Prostate gland (tissue), 2 donors: ENCODE data around the gene DPY19L1. TPM values are rescaled to one million over a fixed set of nuclear protein-coding genes. Genes with fewer than 3 reads are reported as not detected.
"Not testable (repeated sequence)": the region's sequence is repeated elsewhere in the genome, so short reads cannot be mapped to it uniquely, and the experiment has no call there.

Source experiments
- DNase-seq: peaks from one replicate; pipeline ENCODE4 v3.0.0-alpha.2; 2019; ENCODE audit warnings: low spot score
- H3K27ac ChIP-seq, 2 donors: fragments of 200-600 bp; sonication (generic); 2 replicates each; pipeline ENCODE4 v1.5.1; 2017 to 2019
- H3K27me3 ChIP-seq: fragments of 200-600 bp; sonication (generic); replicated peaks from 2 replicates; pipeline ENCODE4 v1.5.1; 2019; ENCODE audit not compliant: insufficient read depth
- H3K36me3 ChIP-seq, 2 donors: fragments of 200-600 bp; sonication (generic); 1 replicate in 1 of 2; 2 replicates in 1 of 2; pipeline versions ENCODE4 v1.5.1 to v1.8.1; 2017 to 2019
- H3K4me1 ChIP-seq: fragments of 200-600 bp; sonication (generic); replicated peaks from 2 replicates; pipeline ENCODE4 v1.5.1; 2019
- H3K4me3 ChIP-seq, 2 donors: fragments of 200-600 bp; sonication (generic); 2 replicates each; pipeline ENCODE4 v1.5.1; 2017 to 2019
- H3K9me3 ChIP-seq: fragments of 200-600 bp; sonication (generic); 2 replicates; pipeline ENCODE4 v1.5.1; 2017
- POLR2A ChIP-seq: fragments of 450-650 bp; IDR thresholded peaks from one replicate; pipeline ENCODE4 v1.6.1; 2016; ENCODE audit warnings: antibody characterized with exemption, mild to moderate bottlenecking
- POLR2AphosphoS5 ChIP-seq: sonication (generic); formaldehyde crosslinking; IDR thresholded peaks from one replicate; pipeline ENCODE4 v1.6.1; 2017; ENCODE audit warnings: antibody characterized with exemption
- WGBS: methylation state at CpG from one replicate; pipeline ENCODE4 v1.1.5; 2018; 5-methylcytosine and 5-hydroxymethylcytosine counted together
- intact Hi-C: fragments of 100-400 bp; cut with DNase I; formaldehyde crosslinking; loops from one replicate; pipeline ENCODE4 v1.14.2; 2022
- total RNA-seq, 2 donors: library from RNA; depleted of rRNA; stranded (reverse); fragments of >200 nt; gene quantifications; one replicate each; pipeline ENCODE4 v1.1.0, GENCODE V29; 2016
- TF ChIP-seq, protein P1 (sequence below), 4 experiments: fragments of 200-600 bp in 2 of 4; fragments of 450-650 bp in 2 of 4; sonication (generic) in 2 of 4; IDR thresholded peaks; 1 replicate in 3 of 4; 2 replicates in 1 of 4; pipeline ENCODE4 v1.5.1; 2016 to 2019; ENCODE audit warnings: antibody characterized with exemption in 4 of 4, mild to moderate bottlenecking in 2 of 4, moderate library complexity in 2 of 4

DPY19L1 gene
- total RNA-seq, 2 donors from 2014 or later: 9.0 to 48.5 TPM

GRCh38 chr7:35012160-35012559, 25.1 kb downstream of the DPY19L1 start:
- Histone ChIP-seq H3K4me3 (no peak overlapping the region), H3K27ac (no peak overlapping the region), H3K4me1 (no peaks in the 10 kb centered on the region), H3K27me3 (no peaks in the 10 kb centered on the region), H3K9me3 (no peaks in the 10 kb centered on the region), H3K36me3 (no peaks in the 10 kb centered on the region)
- WGBS: 95% methylated on average over 3 of the region's 3 CpGs
- TF ChIP-seq POLR2AphosphoS5 (no peak), POLR2A (no peak)
- TF ChIP-seq, protein P1, sequence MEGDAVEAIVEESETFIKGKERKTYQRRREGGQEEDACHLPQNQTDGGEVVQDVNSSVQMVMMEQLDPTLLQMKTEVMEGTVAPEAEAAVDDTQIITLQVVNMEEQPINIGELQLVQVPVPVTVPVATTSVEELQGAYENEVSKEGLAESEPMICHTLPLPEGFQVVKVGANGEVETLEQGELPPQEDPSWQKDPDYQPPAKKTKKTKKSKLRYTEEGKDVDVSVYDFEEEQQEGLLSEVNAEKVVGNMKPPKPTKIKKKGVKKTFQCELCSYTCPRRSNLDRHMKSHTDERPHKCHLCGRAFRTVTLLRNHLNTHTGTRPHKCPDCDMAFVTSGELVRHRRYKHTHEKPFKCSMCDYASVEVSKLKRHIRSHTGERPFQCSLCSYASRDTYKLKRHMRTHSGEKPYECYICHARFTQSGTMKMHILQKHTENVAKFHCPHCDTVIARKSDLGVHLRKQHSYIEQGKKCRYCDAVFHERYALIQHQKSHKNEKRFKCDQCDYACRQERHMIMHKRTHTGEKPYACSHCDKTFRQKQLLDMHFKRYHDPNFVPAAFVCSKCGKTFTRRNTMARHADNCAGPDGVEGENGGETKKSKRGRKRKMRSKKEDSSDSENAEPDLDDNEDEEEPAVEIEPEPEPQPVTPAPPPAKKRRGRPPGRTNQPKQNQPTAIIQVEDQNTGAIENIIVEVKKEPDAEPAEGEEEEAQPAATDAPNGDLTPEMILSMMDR (IDR thresholded peaks at IDR 0.05): no peak
- intact Hi-C loops: no loop called here
- DNase-seq: no peak

- no peaks in the 10 kb centered on the region for H3K9me3 ChIP-seq
- H3K4me1 ChIP-seq: no peaks in the 10 kb centered on the region
- H3K27me3 ChIP-seq: no peaks in the 10 kb centered on the region
- no peaks in the 10 kb centered on the region for H3K36me3 ChIP-seq
- no peak for DNase-seq
- 89% methylated on average over 3 of the region's 3 CpGs for WGBS
- intact Hi-C loops: no loop called here
- no peak for TF ChIP-seq POLR2A
- TF ChIP-seq POLR2AphosphoS5: no peak
- TF ChIP-seq, protein P1 (IDR thresholded peaks at IDR 0.05): no peak
- no peak overlapping the region for H3K4me3 ChIP-seq
- H3K27ac ChIP-seq: no peak overlapping the region
These were observed 26.2 kb downstream of the DPY19L1 start for GRCh38 chr7:35011085-35011484.

- TF ChIP-seq POLR2AphosphoS5 (no peak), POLR2A (no peak)
- TF ChIP-seq, protein P1 (IDR thresholded peaks at IDR 0.05): no peak
- no peak for DNase-seq
- Histone ChIP-seq H3K4me3 (no peak overlapping the region), H3K9me3 (no peaks in the 10 kb centered on the region), H3K36me3 (no peaks in the 10 kb centered on the region), H3K4me1 (no peaks in the 10 kb centered on the region), H3K27me3 (no peaks in the 10 kb centered on the region), H3K27ac (no peak overlapping the region)
- intact Hi-C loops: no loop called here
These were observed 29.5 kb downstream of the DPY19L1 start for GRCh38 chr7:35007768-35008167.

DNA sequence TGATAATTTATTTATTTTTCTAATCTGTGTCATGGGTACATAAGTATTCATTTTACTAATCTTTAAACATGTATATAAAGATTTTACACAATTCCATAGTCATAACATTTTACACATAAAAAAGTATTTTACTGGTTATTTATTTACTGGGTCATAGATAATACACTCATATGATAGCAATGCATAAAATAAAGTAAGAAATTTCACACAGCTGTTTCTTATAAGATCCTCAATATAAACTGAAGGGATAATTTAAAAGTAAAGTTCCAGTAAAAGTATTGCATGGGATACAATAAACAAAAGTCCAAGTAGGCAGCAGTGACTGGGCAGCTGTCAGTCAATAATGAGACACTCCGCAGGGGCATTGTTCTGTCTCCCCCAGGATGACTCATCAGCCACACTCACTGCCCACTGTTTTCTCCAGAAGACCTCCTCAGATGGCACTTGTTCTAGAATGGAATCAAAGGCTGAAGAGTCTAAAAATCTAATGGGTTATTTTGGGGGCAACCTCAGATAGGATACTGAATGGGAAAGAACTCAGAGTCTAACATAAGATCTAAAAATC, 32.7 kb downstream of the DPY19L1 start:
- no peak overlapping the region for H3K27ac ChIP-seq
- H3K9me3 ChIP-seq: no peaks in the 10 kb centered on the region
- H3K36me3 ChIP-seq: no peaks in the 10 kb centered on the region
- WGBS: 87% methylated on average over 1 of the region's 1 CpG
- H3K27me3 ChIP-seq: no peaks in the 10 kb centered on the region
- intact Hi-C loops: no loop called here
- no peak for DNase-seq
- H3K4me1 ChIP-seq: no peaks in the 10 kb centered on the region
- H3K4me3 ChIP-seq: no peak overlapping the region
- TF ChIP-seq, protein P1 (IDR thresholded peaks at IDR 0.05): no peak
- no peak for TF ChIP-seq POLR2AphosphoS5
- no peak for TF ChIP-seq POLR2A

GRCh38 chr7:35003679-35004303, 33.5 kb downstream of the DPY19L1 start:
- Histone ChIP-seq H3K27ac (no peak overlapping the region), H3K4me1 (no peaks in the 10 kb centered on the region), H3K9me3 (no peaks in the 10 kb centered on the region), H3K27me3 (no peaks in the 10 kb centered on the region), H3K36me3 (no peaks in the 10 kb centered on the region), H3K4me3 (no peak overlapping the region)
- TF ChIP-seq POLR2A (no peak), POLR2AphosphoS5 (no peak)
- TF ChIP-seq, protein P1 (IDR thresholded peaks at IDR 0.05): no peak
- peak; percentile 8 for DNase-seq
- 60% methylated on average over 7 of the region's 7 CpGs for WGBS
- intact Hi-C loops: no loop called here

- intact Hi-C loops, H3K36me3 ChIP-seq, H3K4me3 ChIP-seq, H3K4me1 ChIP-seq, H3K27me3 ChIP-seq, DNase-seq, H3K9me3 ChIP-seq, H3K27ac ChIP-seq: not testable (repeated sequence)
- 83% methylated on average over 1 of the region's 1 CpG for WGBS
These were observed 34.1 kb downstream of the DPY19L1 start for GRCh38 chr7:35003177-35003650.

GRCh38 chr7:34998335-34998734, 39.0 kb downstream of the DPY19L1 start:
- H3K4me3 ChIP-seq, DNase-seq, H3K27ac ChIP-seq, H3K9me3 ChIP-seq, H3K36me3 ChIP-seq, H3K4me1 ChIP-seq, intact Hi-C loops, H3K27me3 ChIP-seq: not testable (repeated sequence)
- 86% methylated on average over 6 of the region's 6 CpGs for WGBS
